ENCODE results near the gene DUSP7. TPM values are rescaled to one million over a fixed set of nuclear protein-coding genes. Genes with fewer than 3 reads are reported as not detected.

DUSP7 gene
- total RNA-seq, 2 experiments from 2014 or later = 4.8 to 5.2 TPM

DNA sequence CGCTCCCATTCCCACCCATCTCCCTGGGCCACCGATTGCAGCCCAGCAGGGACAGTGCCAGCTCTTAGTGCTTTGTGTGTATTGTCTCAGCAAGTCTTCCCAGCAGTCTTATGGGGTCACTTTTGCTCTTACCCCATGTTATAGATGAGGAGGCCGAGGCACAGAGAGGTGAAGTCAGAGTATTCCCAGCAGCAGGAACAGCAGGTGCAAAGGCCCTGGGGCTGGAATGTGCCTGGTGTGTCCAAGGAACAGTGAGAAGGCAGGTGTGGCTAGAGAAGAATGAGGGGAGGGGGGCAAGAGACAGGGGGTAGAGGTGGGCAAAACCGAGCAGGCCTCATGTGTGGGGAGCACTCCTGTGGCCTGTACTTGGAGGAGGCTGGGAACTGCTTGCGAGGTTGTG lies 12.8 kb upstream of the DUSP7 start:
- ATAC-seq (ENCODE audit: poor library complexity) (no peak), DNase-seq (no peak)
- Histone ChIP-seq H3K4me3 (ENCODE audit: low read length) (no peak overlapping the region), H3K4me1 (ENCODE audit: insufficient read depth, low read length) (peaks cover 8% of the 10 kb centered on the region), H3K27me3 (ENCODE audit: control insufficient read depth in 1 of 2, insufficient read depth in 2 of 2, low read length in 2 of 2) (no peaks in the 10 kb centered on the region), H3K9me3 (ENCODE audit: control insufficient read depth in 1 of 2, insufficient read depth in 1 of 2, low read length in 2 of 2) (no peaks in the 10 kb centered on the region), H3K27ac (ENCODE audit: low read depth in 1 of 2, low read length in 2 of 2) (no peak overlapping the region), H3K36me3 (ENCODE audit: insufficient read depth, low read length) (no peaks in the 10 kb centered on the region)
- Mint-ChIP-seq H3K4me3 (no peak overlapping the region), H3K36me3 (ENCODE audit: low read depth) (no peaks in the 10 kb centered on the region), H3K27me3 (no peaks in the 10 kb centered on the region), H3K9me3 (no peaks in the 10 kb centered on the region), H3K4me1 (ENCODE audit: low read depth) (no peaks in the 10 kb centered on the region), H3K27ac (no peak overlapping the region)
- intact Hi-C loops (cut with DNase I, micrococcal nuclease) = no loop called here
- POLR2A ChIA-PET = no interaction called here
- CTCF ChIA-PET = no interaction called here
- TF ChIP-seq, protein P1, sequence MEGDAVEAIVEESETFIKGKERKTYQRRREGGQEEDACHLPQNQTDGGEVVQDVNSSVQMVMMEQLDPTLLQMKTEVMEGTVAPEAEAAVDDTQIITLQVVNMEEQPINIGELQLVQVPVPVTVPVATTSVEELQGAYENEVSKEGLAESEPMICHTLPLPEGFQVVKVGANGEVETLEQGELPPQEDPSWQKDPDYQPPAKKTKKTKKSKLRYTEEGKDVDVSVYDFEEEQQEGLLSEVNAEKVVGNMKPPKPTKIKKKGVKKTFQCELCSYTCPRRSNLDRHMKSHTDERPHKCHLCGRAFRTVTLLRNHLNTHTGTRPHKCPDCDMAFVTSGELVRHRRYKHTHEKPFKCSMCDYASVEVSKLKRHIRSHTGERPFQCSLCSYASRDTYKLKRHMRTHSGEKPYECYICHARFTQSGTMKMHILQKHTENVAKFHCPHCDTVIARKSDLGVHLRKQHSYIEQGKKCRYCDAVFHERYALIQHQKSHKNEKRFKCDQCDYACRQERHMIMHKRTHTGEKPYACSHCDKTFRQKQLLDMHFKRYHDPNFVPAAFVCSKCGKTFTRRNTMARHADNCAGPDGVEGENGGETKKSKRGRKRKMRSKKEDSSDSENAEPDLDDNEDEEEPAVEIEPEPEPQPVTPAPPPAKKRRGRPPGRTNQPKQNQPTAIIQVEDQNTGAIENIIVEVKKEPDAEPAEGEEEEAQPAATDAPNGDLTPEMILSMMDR (IDR thresholded peaks at IDR 0.05) = no peak

DNA sequence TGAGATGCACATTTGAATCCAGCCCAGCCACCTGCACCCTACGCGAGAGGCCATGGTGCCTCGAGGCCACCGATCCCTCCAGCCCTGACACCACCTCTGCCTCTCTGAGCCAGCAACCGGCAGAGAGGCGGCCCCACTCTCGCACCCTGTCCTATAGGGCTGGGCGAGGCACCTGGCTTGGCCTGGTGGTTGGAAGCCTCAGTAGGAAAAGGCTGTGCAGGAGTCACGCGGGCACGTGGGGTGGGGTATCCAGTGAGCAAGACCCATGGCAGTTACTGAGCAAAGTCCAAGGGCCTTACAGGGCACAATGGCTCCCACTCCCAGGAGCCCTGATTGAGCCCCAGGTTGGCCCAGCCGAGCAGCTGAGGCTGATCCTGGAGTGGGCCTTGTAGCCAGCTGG lies 12.4 kb upstream of the DUSP7 start:
- CTCF ChIA-PET = no interaction called here

DNA sequence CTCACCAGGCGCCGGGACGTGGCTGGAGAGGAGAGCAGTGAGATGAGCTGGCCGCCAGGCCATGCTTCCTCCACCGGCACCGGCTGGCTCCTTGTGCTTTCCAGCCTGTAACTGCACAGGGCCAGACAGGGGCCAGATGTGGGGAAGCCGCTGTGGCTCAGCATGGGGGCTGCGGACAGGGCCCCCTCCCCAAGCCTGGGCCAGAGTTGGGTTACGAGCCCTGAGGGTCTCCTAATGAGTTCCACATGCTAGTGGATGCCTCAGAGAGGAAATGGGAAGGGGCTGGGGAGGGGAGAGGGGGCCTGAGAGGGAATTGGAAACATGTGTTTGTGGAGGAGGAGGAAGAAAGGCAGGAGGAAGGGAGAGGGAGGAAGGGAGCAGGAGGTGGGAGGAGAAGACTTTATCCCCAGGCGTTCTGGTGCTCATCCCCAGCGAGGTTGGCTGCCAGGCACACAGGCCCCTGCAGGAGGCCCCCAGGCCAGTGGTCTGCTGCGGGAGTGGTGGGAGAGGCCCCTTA lies 11.7 kb upstream of the DUSP7 start:
- intact Hi-C loops (cut with DNase I, micrococcal nuclease) = no loop called here
- TF ChIP-seq, protein P1 (IDR thresholded peaks at IDR 0.05) = no peak
- H3K9me3 ChIP-seq (ENCODE audit: control insufficient read depth in 1 of 2, insufficient read depth in 1 of 2, low read length in 2 of 2) = no peaks in the 10 kb centered on the region
- Mint-ChIP-seq H3K27me3 (no peaks in the 10 kb centered on the region), H3K4me1 (ENCODE audit: low read depth) (no peaks in the 10 kb centered on the region), H3K36me3 (ENCODE audit: low read depth) (no peaks in the 10 kb centered on the region), H3K27ac (no peak overlapping the region), H3K9me3 (no peaks in the 10 kb centered on the region), H3K4me3 (no peak overlapping the region)
- H3K36me3 ChIP-seq (ENCODE audit: insufficient read depth, low read length) = no peaks in the 10 kb centered on the region
- H3K4me3 ChIP-seq (ENCODE audit: low read length) = no peak overlapping the region
- POLR2A ChIA-PET = no interaction called here
- ATAC-seq (ENCODE audit: poor library complexity) = no peak
- H3K27ac ChIP-seq (ENCODE audit: low read depth in 1 of 2, low read length in 2 of 2) = no peak overlapping the region
- peaks cover 8% of the 10 kb centered on the region for H3K4me1 ChIP-seq (ENCODE audit: insufficient read depth, low read length)
- CTCF ChIA-PET = no interaction called here
- no peak for DNase-seq
- no peaks in the 10 kb centered on the region for H3K27me3 ChIP-seq (ENCODE audit: control insufficient read depth in 1 of 2, insufficient read depth in 2 of 2, low read length in 2 of 2)

More for the DNA sequence above, 12.4 kb upstream of the DUSP7 start:
- Mint-ChIP-seq H3K27ac (no peak overlapping the region), H3K36me3 (ENCODE audit: low read depth) (no peaks in the 10 kb centered on the region), H3K9me3 (no peaks in the 10 kb centered on the region), H3K27me3 (no peaks in the 10 kb centered on the region), H3K4me1 (ENCODE audit: low read depth) (no peaks in the 10 kb centered on the region), H3K4me3 (no peak overlapping the region)
- Histone ChIP-seq H3K27me3 (ENCODE audit: control insufficient read depth in 1 of 2, insufficient read depth in 2 of 2, low read length in 2 of 2) (no peaks in the 10 kb centered on the region), H3K36me3 (ENCODE audit: insufficient read depth, low read length) (no peaks in the 10 kb centered on the region), H3K4me1 (ENCODE audit: insufficient read depth, low read length) (peaks cover 8% of the 10 kb centered on the region), H3K27ac (ENCODE audit: low read depth in 1 of 2, low read length in 2 of 2) (no peak overlapping the region), H3K9me3 (ENCODE audit: control insufficient read depth in 1 of 2, insufficient read depth in 1 of 2, low read length in 2 of 2) (no peaks in the 10 kb centered on the region), H3K4me3 (ENCODE audit: low read length) (no peak overlapping the region)
- POLR2A ChIA-PET = no interaction called here
- ATAC-seq (ENCODE audit: poor library complexity) (no peak), DNase-seq (no peak)
- TF ChIP-seq, protein P1 (IDR thresholded peaks at IDR 0.05) = no peak
- intact Hi-C loops (cut with DNase I, micrococcal nuclease) = no loop called here
